B cell (primary cell): Measurements from ENCODE around the gene TAF8. TPM values are rescaled to one million over a fixed set of nuclear protein-coding genes. Genes with fewer than 3 reads are reported as not detected.

Experiments
- ATAC-seq: fragments of 200-7000 bp; cut with Tn5 transposase; one replicate; pipeline ENCODE4 v1.10.0; 2021; ENCODE audit warnings: low read depth, mild to moderate bottlenecking, moderate number of reproducible peaks, moderate library complexity
- CTCF ChIA-PET: fragments of 350-600 bp; sonication (Branson Sonifier 250); formaldehyde crosslinking; loops from one replicate; lab custom pipeline; 2021; ENCODE audit warnings: antibody characterized with exemption, inconsistent platforms; lab: Charles Lee
- POLR2A ChIA-PET: fragments of 350-600 bp; sonication (Branson Sonifier 250); formaldehyde crosslinking; loops from one replicate; lab custom pipeline; 2021; ENCODE audit warnings: antibody characterized with exemption; lab: Charles Lee
- DNase-seq: peaks from one replicate; pipeline ENCODE4 v3.0.0; 2013
- H2AFZ ChIP-seq: 2 replicates; pipeline ENCODE4 v1.6.1; 2012; ENCODE audit warnings: mild to moderate bottlenecking, low read depth, low read length; ENCODE audit not compliant: insufficient read depth, poor library complexity, severe bottlenecking
- H3K27ac ChIP-seq, 2 donors: 1 replicate in 1 of 2; 2 replicates in 1 of 2; pipeline ENCODE4 v1.5.1; 2012 to 2013; ENCODE audit warnings: low read length in 2 of 2, mild to moderate bottlenecking in 2 of 2, moderate library complexity in 1 of 2
- H3K27me3 ChIP-seq, 4 experiments: fragments of 200-600 bp in 1 of 4; sonication (generic) in 1 of 4; replicated peaks in 1 of 4; 1 replicate in 2 of 4; 2 replicates in 2 of 4; pipeline versions ENCODE4 v1.6.1 to v1.7.0; 2013 to 2016; ENCODE audit warnings: low read length in 3 of 4, mild to moderate bottlenecking in 2 of 4, mixed read lengths in 1 of 4, moderate library complexity in 1 of 4; ENCODE audit not compliant: insufficient read depth in 4 of 4, control insufficient read depth in 3 of 4; ENCODE audit errors: control extremely low read depth in 1 of 4
- H3K36me3 ChIP-seq, 2 experiments: replicated peaks in 1 of 2; 1 replicate in 1 of 2; 2 replicates in 1 of 2; pipeline versions ENCODE4 v1.6.1 to v1.7.1; 2013; ENCODE audit warnings: low read length in 1 of 2; ENCODE audit not compliant: insufficient read depth in 2 of 2, control insufficient read depth in 1 of 2; ENCODE audit errors: control extremely low read depth in 1 of 2, extremely low read depth in 1 of 2
- H3K4me1 ChIP-seq, 2 donors: fragments of 200-600 bp in 1 of 2; sonication (generic) in 1 of 2; 1 replicate in 1 of 2; 2 replicates in 1 of 2; pipeline versions ENCODE4 v1.5.1 to v1.6.1; 2013 to 2017; ENCODE audit warnings: low read length in 2 of 2; ENCODE audit not compliant: control insufficient read depth in 2 of 2, insufficient read depth in 2 of 2
- H3K4me2 ChIP-seq: replicated peaks from 2 replicates; pipeline ENCODE3; 2012; ENCODE audit warnings: mild to moderate bottlenecking, low read depth, low read length; ENCODE audit not compliant: poor library complexity, severe bottlenecking
- H3K4me3 ChIP-seq, 5 experiments: fragments of 200-600 bp in 1 of 5; sonication (generic) in 1 of 5; 1 replicate in 3 of 5; 2 replicates in 2 of 5; pipeline versions ENCODE4 v1.5.1 to v1.7.0; 2011 to 2016; ENCODE audit warnings: low read length in 4 of 5, mild to moderate bottlenecking in 4 of 5, low read depth in 2 of 5, control low read depth in 1 of 5, moderate library complexity in 1 of 5; ENCODE audit not compliant: insufficient read depth in 1 of 5; ENCODE audit errors: control extremely low read depth in 1 of 5, extremely low read depth in 1 of 5
- H3K79me2 ChIP-seq: fragments of 200-600 bp; sonication (generic); one replicate; pipeline ENCODE4 v1.6.0; 2016; ENCODE audit warnings: low read length; ENCODE audit not compliant: control insufficient read depth, insufficient read depth
- H3K9ac ChIP-seq: fragments of 200-600 bp; sonication (generic); 2 replicates; pipeline ENCODE4 v1.6.1; 2017; ENCODE audit warnings: mild to moderate bottlenecking, low read length, moderate library complexity
- H3K9me3 ChIP-seq, 3 donors: one replicate each; pipeline versions ENCODE4 v1.6.1 to v1.7.1; 2013; ENCODE audit warnings: low read length in 2 of 3; ENCODE audit not compliant: control insufficient read depth in 2 of 3, insufficient read depth in 1 of 3; ENCODE audit errors: control extremely low read depth in 1 of 3
- H4K20me1 ChIP-seq: 2 replicates; pipeline ENCODE4 v1.6.0; 2012; ENCODE audit warnings: mild to moderate bottlenecking, low read length; ENCODE audit not compliant: insufficient read depth, control insufficient read depth, poor library complexity, severe bottlenecking
- H3K27ac Mint-ChIP-seq: one replicate; pipeline ENCODE4 v1.8.0; 2021; ENCODE audit warnings: mixed read lengths
- H3K27me3 Mint-ChIP-seq: one replicate; pipeline ENCODE4 v1.8.0; 2021; ENCODE audit warnings: mixed read lengths
- H3K4me1 Mint-ChIP-seq: one replicate; pipeline ENCODE4 v1.8.0; 2021; ENCODE audit warnings: mixed read lengths
- H3K4me3 Mint-ChIP-seq: one replicate; pipeline ENCODE4 v1.8.0; 2021; ENCODE audit warnings: mixed read lengths
- H3K9me3 Mint-ChIP-seq: one replicate; pipeline ENCODE4 v1.8.0; 2022; ENCODE audit warnings: mixed read lengths; ENCODE audit not compliant: insufficient read depth
- EZH2 ChIP-seq: IDR thresholded peaks from 2 replicates; pipeline ENCODE4 v1.6.1; 2012; ENCODE audit warnings: borderline replicate concordance, low read depth, mild to moderate bottlenecking, moderate library complexity, low read length; ENCODE audit not compliant: insufficient read depth, poor library complexity, severe bottlenecking
- WGBS: methylation state at CpG from one replicate; pipeline ENCODE4 v1.1.5; 2013; ENCODE audit warnings: missing lambda C conversion rate; ENCODE audit not compliant: insufficient coverage; 5-methylcytosine and 5-hydroxymethylcytosine counted together
- intact Hi-C: fragments of 100-400 bp; cut with micrococcal nuclease; formaldehyde crosslinking; loops from one replicate; pipeline ENCODE4 v1.10.0; 2022
- polyA plus RNA-seq: library from polyadenylated mRNA; depleted of rRNA; stranded (reverse); fragments of >200 nt; gene quantifications from 2 replicates; pipeline ENCODE4 v1.2.3, GENCODE V29; 2012
- total RNA-seq, 2 donors: library from RNA; stranded (reverse); fragments of 120-200 nt in 1 of 2; gene quantifications; 1 replicate in 1 of 2; 2 replicates in 1 of 2; pipeline versions ENCODE4 v1.2.3 to v1.2.4, GENCODE V29; 2013 to 2022
- TF ChIP-seq, protein P1 (sequence below): fragments of 200-600 bp; IDR thresholded peaks from one replicate; pipeline ENCODE4 v1.8.0; 2022; ENCODE audit warnings: antibody characterized with exemption, mild to moderate bottlenecking

TAF8 gene
- total and polyA plus RNA-seq, 2 donors (not counting 1 experiment from before 2014, with no cell fraction given): 30.6 to 67.0 TPM

DNA sequence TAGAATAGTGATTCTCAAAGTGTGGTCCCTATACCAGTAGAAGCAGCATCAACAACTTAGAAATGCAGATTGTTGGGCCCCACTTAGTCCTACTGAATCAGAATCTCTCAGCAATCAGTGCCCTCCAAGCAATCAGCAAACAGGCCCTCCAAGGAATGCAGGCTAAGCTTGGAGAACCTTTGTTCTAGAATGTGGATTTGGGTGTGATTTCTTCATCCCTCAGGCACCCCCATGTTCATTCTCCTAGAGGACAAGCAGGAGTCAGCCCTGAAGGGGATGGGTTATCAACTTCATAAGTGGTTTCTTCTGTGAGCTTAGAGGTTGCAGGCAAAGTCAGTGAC lies 40.5 kb upstream of the TAF8 start:
- H3K9me3 Mint-ChIP-seq: no peaks in the 10 kb centered on the region
- ATAC-seq (no peak), DNase-seq (no peak)
- H3K27me3 Mint-ChIP-seq: no peaks in the 10 kb centered on the region
- H2AFZ ChIP-seq: no peak overlapping the region
- H3K27ac ChIP-seq: peak overlapping the region in 1 of 2 donors; percentile 71
- peaks cover 80% of the 10 kb centered on the region for H3K79me2 ChIP-seq
- ChIA-PET CTCF (interaction anchor here (0.6 to 1.0 kb wide), 2 partner anchors 35 to 37 kb away, joined by 3 read pairs; no protein-coding TSS in a partner anchor), POLR2A (interaction anchor here (0.6 kb wide), 1 partner anchor 21 kb away, joined by 11 read pairs; no protein-coding TSS in a partner anchor)
- H3K9ac ChIP-seq: peak overlapping the region; percentile 6
- peaks cover 86% of the 10 kb centered on the region for H4K20me1 ChIP-seq
- H3K4me3 ChIP-seq: no peak overlapping the region
- no peaks in the 10 kb centered on the region for H3K9me3 ChIP-seq
- TF ChIP-seq, protein P1, sequence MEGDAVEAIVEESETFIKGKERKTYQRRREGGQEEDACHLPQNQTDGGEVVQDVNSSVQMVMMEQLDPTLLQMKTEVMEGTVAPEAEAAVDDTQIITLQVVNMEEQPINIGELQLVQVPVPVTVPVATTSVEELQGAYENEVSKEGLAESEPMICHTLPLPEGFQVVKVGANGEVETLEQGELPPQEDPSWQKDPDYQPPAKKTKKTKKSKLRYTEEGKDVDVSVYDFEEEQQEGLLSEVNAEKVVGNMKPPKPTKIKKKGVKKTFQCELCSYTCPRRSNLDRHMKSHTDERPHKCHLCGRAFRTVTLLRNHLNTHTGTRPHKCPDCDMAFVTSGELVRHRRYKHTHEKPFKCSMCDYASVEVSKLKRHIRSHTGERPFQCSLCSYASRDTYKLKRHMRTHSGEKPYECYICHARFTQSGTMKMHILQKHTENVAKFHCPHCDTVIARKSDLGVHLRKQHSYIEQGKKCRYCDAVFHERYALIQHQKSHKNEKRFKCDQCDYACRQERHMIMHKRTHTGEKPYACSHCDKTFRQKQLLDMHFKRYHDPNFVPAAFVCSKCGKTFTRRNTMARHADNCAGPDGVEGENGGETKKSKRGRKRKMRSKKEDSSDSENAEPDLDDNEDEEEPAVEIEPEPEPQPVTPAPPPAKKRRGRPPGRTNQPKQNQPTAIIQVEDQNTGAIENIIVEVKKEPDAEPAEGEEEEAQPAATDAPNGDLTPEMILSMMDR: no peak
- no peak for TF ChIP-seq EZH2
- H3K4me2 ChIP-seq: peak overlapping the region; percentile 55
- peak overlapping the region; percentile 45 for H3K4me3 Mint-ChIP-seq
- peaks cover 40 to 50% of the 10 kb centered on the region in 2 donors for H3K4me1 ChIP-seq
- H3K4me1 Mint-ChIP-seq: peaks cover 57% of the 10 kb centered on the region
- peak overlapping the region; percentile 84 for H3K27ac Mint-ChIP-seq
- no peaks in the 10 kb centered on the region for H3K27me3 ChIP-seq
- intact Hi-C loops: loop anchor here (1.0 kb wide), 1 partner anchor 29 kb away; no protein-coding TSS in a partner anchor
- H3K36me3 ChIP-seq: peaks cover 6 to 27% of the 10 kb centered on the region in 2 experiments

DNA sequence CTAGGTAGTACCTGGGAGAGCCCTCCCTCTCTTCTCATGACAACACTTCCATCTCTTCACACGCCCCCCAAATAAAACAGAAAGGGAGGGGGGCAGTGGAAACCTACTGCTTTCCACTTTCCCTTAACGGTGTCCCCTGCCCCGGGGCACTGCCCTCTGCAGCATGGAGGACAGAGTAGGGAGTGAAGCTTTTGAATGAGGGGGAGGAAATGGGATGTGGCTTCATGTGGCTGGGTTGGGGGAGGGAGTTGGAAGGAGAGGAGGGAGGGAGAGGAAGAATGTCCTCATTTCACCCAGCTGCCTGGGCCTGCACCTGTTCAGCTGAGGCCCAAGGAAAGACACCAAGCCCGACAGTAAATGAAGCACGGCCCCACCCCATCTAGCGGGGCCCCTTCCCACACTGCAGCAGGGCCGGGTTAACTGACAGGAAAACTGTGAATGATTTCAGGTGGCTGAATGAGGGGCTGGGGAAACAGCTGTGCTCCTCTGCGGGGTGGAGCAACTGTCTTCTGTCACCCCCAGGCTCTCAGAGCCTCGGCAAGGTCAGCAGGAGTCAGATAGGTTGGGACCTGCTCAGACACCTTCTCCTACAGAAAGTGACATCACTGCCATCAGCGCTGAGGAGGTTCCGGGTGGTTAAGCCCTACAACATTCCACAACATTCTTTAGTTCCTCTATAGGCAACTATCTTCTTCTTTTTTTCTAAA lies 40.0 kb upstream of the TAF8 start:
- Mint-ChIP-seq H3K9me3 (no peaks in the 10 kb centered on the region), H3K27me3 (no peaks in the 10 kb centered on the region), H3K4me1 (peaks cover 58% of the 10 kb centered on the region), H3K4me3 (peak overlapping the region; percentile 45), H3K27ac (peak overlapping the region; percentile 84)
- DNase-seq: no peak
- ChIA-PET POLR2A (interaction anchor here (0.6 kb wide), 2 partner anchors 21 to 588 kb away, joined by 3 to 11 read pairs; no protein-coding TSS in a partner anchor), CTCF (interaction anchor here (0.6 to 1.0 kb wide), 2 partner anchors 34 to 37 kb away, joined by 3 read pairs; no protein-coding TSS in a partner anchor)
- no peaks in the 10 kb centered on the region for H3K9me3 ChIP-seq
- H3K36me3 ChIP-seq: peaks cover 6 to 30% of the 10 kb centered on the region in 2 experiments
- H4K20me1 ChIP-seq: peaks cover 86% of the 10 kb centered on the region
- H3K27ac ChIP-seq: peak overlapping the region in 1 of 2 donors; percentile 71
- WGBS: 0% methylated on average over 7 of the region's 11 CpGs
- H3K9ac ChIP-seq: peak overlapping the region; percentile 6
- no peak overlapping the region for H3K4me3 ChIP-seq
- intact Hi-C loops: loop anchor here (1.0 kb wide), 1 partner anchor 29 kb away; no protein-coding TSS in a partner anchor
- peak; percentile 26 for ATAC-seq
- no peak overlapping the region for H2AFZ ChIP-seq
- peaks cover 40 to 50% of the 10 kb centered on the region in 2 donors for H3K4me1 ChIP-seq
- TF ChIP-seq, protein P1: no peak
- no peak for TF ChIP-seq EZH2
- peak overlapping the region; percentile 55 for H3K4me2 ChIP-seq
- H3K79me2 ChIP-seq: peaks cover 79% of the 10 kb centered on the region
- H3K27me3 ChIP-seq: no peaks in the 10 kb centered on the region
